Anterior cingulate cortex (tissue), 58 donors: Measurements from ENCODE around the gene GID8.

Source experiments
- DNase-seq, 58 donors: peaks; one replicate each; lab custom pipeline; 2025; lab: John Stamatoyannopoulos, UW

Gene GID8

GRCh38 chr20:62920039-62920645 is 17.8 kb upstream of the GID8 start:
- DNase-seq = no peak

DNA sequence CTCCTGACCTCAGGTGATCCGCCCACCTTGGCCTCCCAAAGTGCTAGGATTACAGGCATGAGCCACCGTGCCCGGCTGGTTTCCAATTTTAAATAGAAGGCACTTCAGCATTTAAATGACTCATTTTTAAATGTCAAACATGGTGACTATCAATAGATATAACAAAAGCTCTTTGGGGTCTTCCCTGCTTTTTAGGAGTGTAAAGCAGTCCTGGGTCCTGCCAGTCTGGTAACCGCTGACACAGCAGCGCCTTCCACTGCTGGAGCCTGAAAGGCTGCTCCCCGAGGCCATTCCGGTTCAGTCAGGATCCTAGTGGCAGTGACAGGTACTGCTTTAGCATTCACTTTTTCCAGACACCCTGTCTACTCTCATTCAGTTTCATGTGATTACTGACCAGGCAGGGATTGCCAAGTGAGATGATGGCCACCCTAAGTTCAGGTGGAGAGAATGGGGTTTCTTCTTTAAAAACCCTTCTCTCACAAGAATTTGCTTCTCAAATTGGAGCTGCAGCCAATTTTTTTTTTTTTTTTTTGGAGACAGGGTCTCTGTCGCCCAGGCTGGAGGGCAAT is 16.7 kb upstream of the GID8 start:
- peak in 1 of 58 donors; percentile 11 for DNase-seq

- DNase-seq = no peak
These were observed 15.5 kb upstream of the GID8 start for GRCh38 chr20:62922451-62922921.

DNA sequence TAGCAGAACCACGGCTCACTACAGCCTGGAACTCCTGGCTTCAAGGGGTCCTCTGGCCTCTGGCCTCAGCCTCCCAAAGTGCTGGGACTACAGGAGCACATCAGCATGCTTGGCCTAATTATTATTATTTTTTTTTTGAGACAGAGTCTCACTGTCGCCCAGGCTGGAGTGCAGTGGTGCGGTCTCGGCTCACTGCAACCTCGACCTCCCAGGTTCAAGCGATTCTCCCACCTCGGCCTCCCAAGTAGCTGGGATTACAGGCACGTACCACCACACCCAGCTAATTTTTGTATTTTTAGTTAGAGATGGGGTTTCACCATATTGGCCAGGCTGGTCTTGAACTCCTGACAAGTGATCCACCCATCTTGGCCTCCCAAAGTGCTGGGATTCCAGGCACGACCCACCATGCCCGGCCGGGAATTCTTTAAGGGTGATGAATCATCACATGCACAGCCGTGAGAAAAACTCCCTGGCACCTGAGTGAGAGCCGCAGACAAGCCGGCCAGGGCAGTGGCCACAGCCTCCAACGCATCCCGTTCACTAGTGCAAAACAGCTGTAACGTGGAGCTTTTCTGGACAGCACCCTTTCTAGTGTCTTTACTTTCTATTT is 14.8 kb upstream of the GID8 start:
- DNase-seq = peak in 1 of 58 donors; percentile 9

GRCh38 chr20:62923669-62924441 is 14.1 kb upstream of the GID8 start:
- no peak for DNase-seq

DNA sequence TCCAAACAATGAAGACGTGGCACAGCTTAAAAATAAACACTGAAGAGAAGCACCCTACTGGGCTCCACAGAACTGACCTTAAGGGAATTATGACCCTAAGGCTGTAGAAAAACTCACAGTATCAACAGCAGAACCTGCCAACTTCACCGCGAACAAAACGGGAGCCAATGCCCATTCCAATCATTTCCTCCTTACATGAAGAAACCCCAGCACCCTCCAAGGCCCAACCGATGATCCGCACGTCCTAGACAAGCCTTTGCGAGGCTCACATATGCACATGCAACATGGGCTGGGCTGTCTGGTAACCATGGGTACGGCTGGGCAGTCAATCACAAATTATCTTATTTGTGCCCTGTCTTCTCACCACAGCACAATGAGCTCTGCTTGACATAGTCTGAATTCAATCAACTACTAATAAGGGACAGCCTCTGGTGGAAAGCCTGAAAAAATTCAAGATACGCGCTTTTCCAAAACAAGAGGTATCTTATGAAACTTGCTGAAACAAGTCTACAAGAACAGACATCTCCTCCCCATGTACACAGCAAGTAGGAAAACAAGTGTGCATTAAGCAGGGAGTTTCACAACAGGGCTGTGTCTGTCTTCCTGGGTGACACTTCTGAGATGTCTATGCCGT is 13.4 kb upstream of the GID8 start:
- DNase-seq = no peak

GRCh38 chr20:62925076-62925419 is 12.9 kb upstream of the GID8 start:
- DNase-seq = no peak

DNA sequence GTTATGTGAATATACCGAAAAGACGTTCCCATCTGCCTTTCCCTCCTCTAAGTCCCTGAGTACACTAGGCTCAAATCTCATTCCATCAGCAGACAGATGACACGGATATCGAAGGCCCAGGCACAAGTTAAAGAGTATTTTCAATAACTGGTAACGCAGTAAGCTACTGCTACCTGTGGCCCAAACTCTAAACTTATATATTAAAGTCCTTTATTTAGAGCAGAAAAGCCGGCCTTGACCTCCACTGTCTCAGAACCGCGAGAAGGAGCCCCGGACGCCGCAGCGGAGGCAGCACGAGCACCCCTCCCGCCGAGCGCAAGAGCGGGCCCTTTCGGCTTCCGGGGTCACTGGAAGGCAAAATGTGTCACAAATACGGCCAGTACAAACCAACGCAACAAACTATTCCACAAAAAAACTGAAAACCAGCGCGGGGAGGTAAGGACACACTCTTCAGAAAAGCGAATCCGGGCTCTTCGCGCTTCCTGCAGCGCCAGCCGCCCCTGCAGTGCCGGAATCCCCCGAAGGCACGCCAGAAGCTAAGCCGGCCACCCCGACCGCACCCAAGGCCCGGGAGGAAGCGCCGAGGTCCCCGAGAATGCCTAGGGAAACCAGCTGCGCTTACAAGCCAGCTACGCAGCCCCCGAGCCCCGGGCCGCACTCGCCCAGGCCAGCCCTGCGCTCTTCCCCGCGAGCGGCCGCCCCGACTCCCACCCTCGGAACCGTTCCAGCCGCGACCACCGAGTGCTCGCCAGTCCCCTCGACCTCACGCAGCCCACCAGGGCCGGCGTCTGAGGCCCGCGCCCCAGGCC is 12.3 kb upstream of the GID8 start:
- peak in 18 of 58 donors; percentile 20 to 59 (median 40) for DNase-seq

GRCh38 chr20:62926229-62927127 is 11.5 kb upstream of the GID8 start, which contains the start of gene DIDO1:
Gene DIDO1, minus strand, starts transcription at chr20:62926505.
- DNase-seq = peak; percentile 18 to 92 (median 83)

- DNase-seq = no peak
These were observed 10.7 kb upstream of the GID8 start for GRCh38 chr20:62927128-62927705.

DNA sequence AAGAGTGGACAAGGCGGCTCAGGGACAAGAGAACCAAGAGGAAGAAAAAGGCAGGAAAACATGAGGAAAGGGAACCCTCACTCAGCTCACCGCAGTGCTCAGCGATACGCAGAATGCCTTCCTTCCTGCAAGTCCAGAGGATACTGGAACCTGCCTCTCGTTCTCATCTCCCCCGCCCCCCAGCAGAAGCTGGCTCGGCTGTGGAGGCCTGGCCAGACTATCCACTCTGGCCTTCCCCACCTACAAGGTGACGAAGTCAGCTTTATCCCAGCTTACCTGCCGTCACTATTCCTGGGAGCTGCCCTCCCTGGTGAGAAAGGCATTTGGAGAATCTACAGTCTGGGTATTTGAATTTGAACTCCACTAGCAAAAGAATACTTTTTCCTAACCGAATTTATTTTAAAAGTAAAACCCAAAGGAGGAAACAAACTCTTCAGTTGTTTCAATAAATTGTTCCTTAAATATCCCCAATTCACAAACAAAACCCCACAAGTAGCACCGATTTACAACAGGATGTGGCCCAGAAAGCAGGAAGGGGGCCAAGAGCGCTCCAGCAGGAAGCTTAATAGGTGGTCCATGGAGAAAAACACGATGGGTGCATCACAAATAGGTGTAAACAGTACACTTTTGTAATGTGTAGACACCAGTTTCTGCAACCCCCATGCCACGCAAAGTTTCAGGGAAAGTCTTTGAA is 9.6 kb upstream of the GID8 start:
- DNase-seq = no peak

- DNase-seq = peak in 18 of 58 donors; percentile 11 to 55 (median 22)
These were observed 8.9 kb upstream of the GID8 start for GRCh38 chr20:62929051-62929538.

DNA sequence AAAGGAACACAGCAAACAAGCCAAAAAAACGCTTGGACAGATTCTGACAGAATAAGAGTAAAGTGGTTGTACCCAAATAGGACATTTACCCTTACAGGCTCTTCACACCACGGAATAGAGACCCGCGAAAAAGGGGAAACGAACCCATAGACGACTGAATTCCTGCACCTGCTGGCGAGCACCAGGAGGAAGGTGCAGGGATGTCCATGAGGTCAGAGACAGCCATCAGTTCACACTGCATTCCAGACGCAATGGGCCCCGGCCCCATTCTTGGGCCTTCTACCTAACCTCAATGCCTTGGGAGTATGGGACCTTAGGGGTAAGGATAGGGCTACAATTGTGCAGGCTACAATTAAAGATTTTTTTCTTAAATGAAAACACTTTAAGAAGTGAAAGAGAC is 6.5 kb upstream of the GID8 start:
- no peak for DNase-seq

DNA sequence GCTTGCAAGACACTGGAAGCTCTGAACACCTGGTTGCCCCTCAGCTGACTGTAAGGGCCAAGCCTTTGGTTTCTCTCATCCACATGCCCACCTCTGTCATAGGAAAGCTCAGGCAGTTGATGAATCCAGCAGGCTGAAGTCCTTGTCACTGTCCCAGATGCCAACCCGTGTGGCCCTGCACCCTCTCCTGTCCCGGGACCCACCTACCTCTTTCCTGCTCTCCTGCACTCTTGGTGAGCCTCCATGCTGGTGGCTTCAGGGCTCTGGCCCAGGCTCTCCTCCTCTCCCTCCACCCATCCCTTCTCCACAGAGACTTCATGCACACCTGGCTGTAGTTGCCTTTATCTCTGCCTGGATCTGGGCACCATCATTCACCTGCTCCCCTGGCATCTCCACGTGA is 4.0 kb upstream of the GID8 start:
- no peak for DNase-seq

GRCh38 chr20:62935204-62935967 is 2.6 kb upstream of the GID8 start:
- no peak for DNase-seq

GRCh38 chr20:62935968-62936585 is 1.9 kb upstream of the GID8 start:
- DNase-seq = no peak
